Measurements from ENCODE around the gene APOLD1. TPM values are rescaled to one million over a fixed set of nuclear protein-coding genes. Genes with fewer than 3 reads are reported as not detected.

APOLD1 gene
- total RNA-seq, 1 experiment from 2014 or later: 5.3 TPM

GRCh38 chr12:12812618-12813119, 27.2 kb downstream of the APOLD1 start:
- Mint-ChIP-seq H3K4me1 (ENCODE audit: low read depth, unreplicated experiment) (peaks cover 60% of the 10 kb centered on the region), H3K36me3 (ENCODE audit: insufficient read depth, unreplicated experiment) (peaks cover 46% of the 10 kb centered on the region), H3K27me3 (ENCODE audit: unreplicated experiment) (no peaks in the 10 kb centered on the region), H3K27ac (ENCODE audit: unreplicated experiment) (peak overlapping the region; percentile 95), H3K4me3 (ENCODE audit: low read depth, unreplicated experiment) (peak overlapping the region; percentile 88), H3K9me3 (ENCODE audit: low read depth, unreplicated experiment) (no peaks in the 10 kb centered on the region)
- CTCF ChIA-PET: interaction anchor here (0.7 to 2.8 kb wide), 13 partner anchors 9 to 163 kb away, joined by 3 to 17 read pairs (median 4); partner anchors contain the start of gene GPRC5A
- no TSS peak for BruUV-seq (replicated peaks)
- no peak for DNase-seq
- TF ChIP-seq CTCF (IDR thresholded peaks at IDR 0.05; ENCODE audit: unreplicated experiment): no peak
- intact Hi-C loops (cut with micrococcal nuclease; ENCODE audit: unreplicated experiment): loop anchor here (5.0 kb wide), 1 partner anchor 170 kb away; no protein-coding TSS in a partner anchor

- Mint-ChIP-seq H3K27me3 (ENCODE audit: unreplicated experiment) (no peaks in the 10 kb centered on the region), H3K4me3 (ENCODE audit: low read depth, unreplicated experiment) (peak within 1 kb of the TSS; percentile 88), H3K36me3 (ENCODE audit: insufficient read depth, unreplicated experiment) (peaks cover 53% of the 10 kb centered on the region), H3K4me1 (ENCODE audit: low read depth, unreplicated experiment) (peaks cover 56% of the 10 kb centered on the region), H3K9me3 (ENCODE audit: low read depth, unreplicated experiment) (no peaks in the 10 kb centered on the region), H3K27ac (ENCODE audit: unreplicated experiment) (peak within 1 kb of the TSS; percentile 95)
- TSS peak; percentile 71 for BruUV-seq (replicated peaks)
- TF ChIP-seq CTCF (IDR thresholded peaks at IDR 0.05; ENCODE audit: unreplicated experiment): peak; percentile 92
- intact Hi-C loops (cut with micrococcal nuclease; ENCODE audit: unreplicated experiment): loop anchor here (5.0 kb wide), 1 partner anchor 169 kb away; no protein-coding TSS in a partner anchor
- CTCF ChIA-PET: interaction anchor here (1.2 to 2.8 kb wide), 9 partner anchors 10 to 162 kb away, joined by 3 to 17 read pairs (median 4); partner anchors contain the start of gene GPRC5A
- DNase-seq: peak; percentile 98
Observed at GRCh38 chr12:12813120-12814101, 28.0 kb downstream of the APOLD1 start, which contains the start of gene DDX47. DDX47 (plus strand) TSS chr12:12813346; CDS start chr12:12813368, 22 bp downstream.

- peaks cover 68% of the 10 kb centered on the region for H3K4me1 Mint-ChIP-seq (ENCODE audit: low read depth, unreplicated experiment)
- BruUV-seq (replicated peaks): no TSS peak
- no peak for TF ChIP-seq CTCF (IDR thresholded peaks at IDR 0.05; ENCODE audit: unreplicated experiment)
- no peak for DNase-seq
- no peak overlapping the region for H3K4me3 Mint-ChIP-seq (ENCODE audit: low read depth, unreplicated experiment)
- CTCF ChIA-PET: no interaction called here
- intact Hi-C loops (cut with micrococcal nuclease; ENCODE audit: unreplicated experiment): no loop called here
- H3K27ac Mint-ChIP-seq (ENCODE audit: unreplicated experiment): no peak overlapping the region
- no peaks in the 10 kb centered on the region for H3K9me3 Mint-ChIP-seq (ENCODE audit: low read depth, unreplicated experiment)
- H3K36me3 Mint-ChIP-seq (ENCODE audit: insufficient read depth, unreplicated experiment): peaks cover 78% of the 10 kb centered on the region
- H3K27me3 Mint-ChIP-seq (ENCODE audit: unreplicated experiment): no peaks in the 10 kb centered on the region
Observed at GRCh38 chr12:12817616-12818015, 32.2 kb downstream of the APOLD1 start.

GRCh38 chr12:12818701-12819100, 33.2 kb downstream of the APOLD1 start:
- CTCF ChIA-PET: interaction anchor here (0.6 kb wide), 1 partner anchor 73 kb away, joined by 3 read pairs; no protein-coding TSS in a partner anchor
- H3K36me3 Mint-ChIP-seq (ENCODE audit: insufficient read depth, unreplicated experiment): peaks cover 80% of the 10 kb centered on the region
- H3K4me1 Mint-ChIP-seq (ENCODE audit: low read depth, unreplicated experiment): peaks cover 73% of the 10 kb centered on the region
- BruUV-seq (replicated peaks): no TSS peak
- H3K27ac Mint-ChIP-seq (ENCODE audit: unreplicated experiment): peak overlapping the region; percentile 7
- intact Hi-C loops (cut with micrococcal nuclease; ENCODE audit: unreplicated experiment): no loop called here
- H3K27me3 Mint-ChIP-seq (ENCODE audit: unreplicated experiment): no peaks in the 10 kb centered on the region
- no peak for TF ChIP-seq CTCF (IDR thresholded peaks at IDR 0.05; ENCODE audit: unreplicated experiment)
- no peaks in the 10 kb centered on the region for H3K9me3 Mint-ChIP-seq (ENCODE audit: low read depth, unreplicated experiment)
- DNase-seq: no peak
- H3K4me3 Mint-ChIP-seq (ENCODE audit: low read depth, unreplicated experiment): peak overlapping the region; percentile 16

All from Calu3 (cell line).